Smooth muscle cell (in vitro differentiated cells): ENCODE results near the gene USP5. TPM values are rescaled to one million over a fixed set of nuclear protein-coding genes. Genes with fewer than 3 reads are reported as not detected.

Experiments used
- DNase-seq: peaks from one replicate; lab custom pipeline; 2025; ENCODE audit not compliant: unreplicated experiment; lab: John Stamatoyannopoulos, UW
- H2AFZ ChIP-seq: fragments of 200-600 bp; sonication (generic); 2 replicates; pipeline ENCODE4 v1.6.0; 2016; ENCODE audit warnings: antibody characterized with exemption, low read depth, mild to moderate bottlenecking
- H3F3A ChIP-seq: fragments of 200-600 bp; sonication (generic); 2 replicates; pipeline ENCODE4 v1.6.0; 2017; ENCODE audit warnings: antibody characterized with exemption, low read depth
- H3K27ac ChIP-seq: fragments of 200-600 bp; sonication (generic); 2 replicates; pipeline ENCODE4 v1.5.1; 2016; ENCODE audit warnings: low read depth, mild to moderate bottlenecking
- H3K27me3 ChIP-seq: fragments of 200-600 bp; sonication (generic); 2 replicates; pipeline ENCODE4 v1.6.1; 2016; ENCODE audit warnings: low read depth, mild to moderate bottlenecking
- H3K36me3 ChIP-seq: fragments of 200-600 bp; sonication (generic); 2 replicates; pipeline ENCODE4 v1.5.1; 2016; ENCODE audit warnings: low read depth
- H3K4me1 ChIP-seq: fragments of 200-600 bp; sonication (generic); 2 replicates; pipeline ENCODE4 v1.5.1; 2016; ENCODE audit warnings: low read depth
- H3K4me2 ChIP-seq: fragments of 200-600 bp; sonication (generic); 2 replicates; pipeline ENCODE4 v1.6.0; 2016; ENCODE audit warnings: mild to moderate bottlenecking
- H3K4me3 ChIP-seq: fragments of 200-600 bp; sonication (generic); 2 replicates; pipeline ENCODE4 v1.5.1; 2016; ENCODE audit warnings: mild to moderate bottlenecking
- H3K79me2 ChIP-seq: fragments of 200-600 bp; sonication (generic); 2 replicates; pipeline ENCODE4 v1.6.0; 2016; ENCODE audit warnings: low read depth, mild to moderate bottlenecking
- H3K9ac ChIP-seq: fragments of 200-600 bp; sonication (generic); 2 replicates; pipeline ENCODE4 v1.6.0; 2016; ENCODE audit warnings: low read depth
- H3K9me3 ChIP-seq: fragments of 200-600 bp; sonication (generic); replicated peaks from 2 replicates; pipeline ENCODE4 v1.5.1; 2016; ENCODE audit warnings: low read depth
- H4K20me1 ChIP-seq: fragments of 200-600 bp; sonication (generic); 2 replicates; pipeline ENCODE4 v1.6.0; 2016; ENCODE audit warnings: low read depth
- WGBS: methylation state at CpG from one replicate; pipeline ENCODE4 v1.1.7; 2016; ENCODE audit warnings: low lambda C conversion rate; 5-methylcytosine and 5-hydroxymethylcytosine counted together
- polyA plus RNA-seq: library from polyadenylated mRNA; unstranded; fragments of >200 nt; fragmentation: Nextera tagmentation; extraction: Ambion mirVana; gene quantifications from 2 replicates; pipeline ENCODE4 v1.2.1, GENCODE V29; 2016
- total RNA-seq: library from RNA; depleted of rRNA; stranded (reverse); fragments of >200 nt; gene quantifications from 2 replicates; pipeline ENCODE4 v1.2.3, GENCODE V29; 2014
- TF ChIP-seq, protein P1 (sequence below): fragments of 200-600 bp; sonication (generic); IDR thresholded peaks from 2 replicates; pipeline ENCODE4 v1.5.1; 2017; ENCODE audit warnings: borderline replicate concordance, mild to moderate bottlenecking, antibody characterized with exemption; ENCODE audit not compliant: insufficient read depth, poor library complexity, severe bottlenecking

The USP5 gene
- total and polyA plus RNA-seq, 2 experiments from 2014 or later = 51.3 to 64.9 TPM

DNA sequence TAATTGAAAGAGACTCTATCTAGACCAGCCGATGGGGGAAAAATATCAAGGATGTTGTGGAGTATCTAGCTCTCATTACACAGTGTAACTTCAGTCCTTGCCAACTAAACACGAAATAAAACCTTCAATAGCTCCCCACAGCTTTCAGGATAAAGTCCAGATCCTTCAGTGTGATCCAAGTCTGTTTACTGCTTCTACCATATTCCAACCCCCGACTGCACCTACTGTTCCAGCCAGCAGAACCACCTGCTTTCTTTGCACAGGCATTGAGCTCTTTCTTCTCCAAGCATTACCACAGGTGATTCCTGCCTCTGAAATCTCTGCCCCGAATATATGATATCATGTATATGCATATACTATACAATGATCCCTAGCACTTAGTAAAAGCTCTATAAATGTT is 50.5 kb downstream of the USP5 start:
- Histone ChIP-seq H3K9me3 (no peaks in the 10 kb centered on the region), H3K4me3 (no peak overlapping the region), H3K27me3 (no peaks in the 10 kb centered on the region), H4K20me1 (no peaks in the 10 kb centered on the region), H3F3A (no peaks in the 10 kb centered on the region), H3K9ac (no peak overlapping the region), H3K27ac (no peak overlapping the region), H3K4me2 (no peak overlapping the region), H3K36me3 (no peaks in the 10 kb centered on the region), H2AFZ (no peak overlapping the region), H3K4me1 (peaks cover 10% of the 10 kb centered on the region), H3K79me2 (no peaks in the 10 kb centered on the region)
- WGBS = 94% methylated on average over 4 of the region's 4 CpGs
- DNase-seq = no peak
- TF ChIP-seq, protein P1, sequence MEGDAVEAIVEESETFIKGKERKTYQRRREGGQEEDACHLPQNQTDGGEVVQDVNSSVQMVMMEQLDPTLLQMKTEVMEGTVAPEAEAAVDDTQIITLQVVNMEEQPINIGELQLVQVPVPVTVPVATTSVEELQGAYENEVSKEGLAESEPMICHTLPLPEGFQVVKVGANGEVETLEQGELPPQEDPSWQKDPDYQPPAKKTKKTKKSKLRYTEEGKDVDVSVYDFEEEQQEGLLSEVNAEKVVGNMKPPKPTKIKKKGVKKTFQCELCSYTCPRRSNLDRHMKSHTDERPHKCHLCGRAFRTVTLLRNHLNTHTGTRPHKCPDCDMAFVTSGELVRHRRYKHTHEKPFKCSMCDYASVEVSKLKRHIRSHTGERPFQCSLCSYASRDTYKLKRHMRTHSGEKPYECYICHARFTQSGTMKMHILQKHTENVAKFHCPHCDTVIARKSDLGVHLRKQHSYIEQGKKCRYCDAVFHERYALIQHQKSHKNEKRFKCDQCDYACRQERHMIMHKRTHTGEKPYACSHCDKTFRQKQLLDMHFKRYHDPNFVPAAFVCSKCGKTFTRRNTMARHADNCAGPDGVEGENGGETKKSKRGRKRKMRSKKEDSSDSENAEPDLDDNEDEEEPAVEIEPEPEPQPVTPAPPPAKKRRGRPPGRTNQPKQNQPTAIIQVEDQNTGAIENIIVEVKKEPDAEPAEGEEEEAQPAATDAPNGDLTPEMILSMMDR = no peak

DNA sequence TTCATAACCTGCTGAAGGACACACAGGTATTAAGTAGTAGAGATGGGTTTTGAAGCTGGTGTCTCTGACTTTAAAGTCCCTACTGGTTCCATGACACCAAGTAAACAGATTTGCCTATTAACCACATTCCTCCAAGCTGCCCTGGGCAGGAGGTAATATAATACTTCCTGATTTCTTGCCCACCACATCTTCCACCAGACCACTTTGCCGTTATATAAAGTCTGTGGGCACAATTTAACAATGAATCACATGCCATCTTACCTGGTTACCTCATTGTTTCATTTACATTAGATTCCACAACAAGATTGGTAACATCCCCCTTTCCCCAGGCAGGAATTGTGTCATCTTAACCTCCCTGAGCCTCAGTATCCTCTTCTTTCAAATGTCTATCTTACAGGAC is 51.8 kb downstream of the USP5 start:
- no peaks in the 10 kb centered on the region for H3K9me3 ChIP-seq
- no peaks in the 10 kb centered on the region for H3K36me3 ChIP-seq
- TF ChIP-seq, protein P1 = no peak
- H2AFZ ChIP-seq = peak overlapping the region; percentile 81
- H3K27ac ChIP-seq = peak overlapping the region; percentile 83
- peaks cover 10% of the 10 kb centered on the region for H3K4me1 ChIP-seq
- peak overlapping the region; percentile 77 for H3K4me3 ChIP-seq
- H3K4me2 ChIP-seq = peak overlapping the region; percentile 98
- no peaks in the 10 kb centered on the region for H4K20me1 ChIP-seq
- H3K27me3 ChIP-seq = no peaks in the 10 kb centered on the region
- H3K9ac ChIP-seq = no peak overlapping the region
- no peak for DNase-seq
- no peaks in the 10 kb centered on the region for H3K79me2 ChIP-seq
- WGBS = 84% methylated on average over 1 of the region's 1 CpG
- H3F3A ChIP-seq = no peaks in the 10 kb centered on the region

GRCh38 chr12:6904280-6905276 is 52.6 kb downstream of the USP5 start, which contains the start of gene LRRC23:
Gene LRRC23 (plus strand): TSS chr12:6904822. CDS start chr12:6905634, 812 bp downstream.
- DNase-seq = peak; percentile 73
- Histone ChIP-seq H3K4me2 (peak within 1 kb of the TSS; percentile 98), H3K4me1 (peaks cover 10% of the 10 kb centered on the region), H4K20me1 (no peaks in the 10 kb centered on the region), H3F3A (no peaks in the 10 kb centered on the region), H3K9me3 (no peaks in the 10 kb centered on the region), H3K79me2 (no peaks in the 10 kb centered on the region), H3K27ac (peak within 1 kb of the TSS; percentile 83), H3K4me3 (peak within 1 kb of the TSS; percentile 77), H2AFZ (peak within 1 kb of the TSS; percentile 81), H3K36me3 (no peaks in the 10 kb centered on the region), H3K27me3 (no peaks in the 10 kb centered on the region), H3K9ac (peak within 1 kb of the TSS; percentile 95)
- TF ChIP-seq, protein P1 = no peak
- 7% methylated on average over 34 of the region's 34 CpGs for WGBS
